Left renal pelvis (tissue), 4 donors: ENCODE results near the gene DNAH8. TPM values are rescaled to one million over a fixed set of nuclear protein-coding genes. Genes with fewer than 3 reads are reported as not detected.
A peak's percentile ranks its signal among the peaks of the same experiment; 100 is the strongest.

Experiments
- DNase-seq, 4 donors: peaks; one replicate each; pipeline ENCODE4 v3.0.0-alpha.2; 2013; ENCODE audit warnings: low read depth in 4 of 4, low spot score in 3 of 4
- polyA plus RNA-seq, 4 donors: library from polyadenylated mRNA; unstranded; fragments of 120-200 nt; gene quantifications; one replicate each; pipeline ENCODE4 v1.2.1, GENCODE V29; 2013; ENCODE audit not compliant: insufficient read length in 4 of 4

Gene DNAH8
- polyA plus RNA-seq, 4 donors = 0.15 to 0.77 (median 0.46) TPM

- no peak for DNase-seq
Observed at GRCh38 chr6:38942442-38942841, 227.3 kb downstream of the DNAH8 start.

GRCh38 chr6:38942965-38943364, 227.9 kb downstream of the DNAH8 start:
- no peak for DNase-seq

DNA sequence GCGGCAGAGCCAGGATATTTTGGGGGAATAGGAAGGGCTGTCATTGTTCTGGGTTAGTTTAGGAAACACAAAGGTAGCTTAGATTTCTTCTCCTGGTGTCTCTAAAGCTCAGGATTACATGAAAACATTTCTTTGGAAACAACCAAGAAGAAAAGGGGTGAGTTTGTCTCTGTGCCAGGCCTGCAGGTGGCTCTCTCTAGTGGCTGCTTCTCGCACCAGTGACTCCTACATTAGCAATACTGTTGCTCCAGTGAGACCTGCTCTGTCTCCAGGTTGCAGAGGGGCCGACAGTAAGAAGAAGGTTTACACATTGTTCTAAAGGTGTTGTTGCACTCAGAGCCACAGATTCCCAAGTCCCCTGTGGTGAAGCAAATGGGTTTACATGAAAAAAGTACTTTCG, 228.9 kb downstream of the DNAH8 start:
- DNase-seq = no peak

GRCh38 chr6:38944655-38945279, 229.7 kb downstream of the DNAH8 start:
- no peak for DNase-seq

DNA sequence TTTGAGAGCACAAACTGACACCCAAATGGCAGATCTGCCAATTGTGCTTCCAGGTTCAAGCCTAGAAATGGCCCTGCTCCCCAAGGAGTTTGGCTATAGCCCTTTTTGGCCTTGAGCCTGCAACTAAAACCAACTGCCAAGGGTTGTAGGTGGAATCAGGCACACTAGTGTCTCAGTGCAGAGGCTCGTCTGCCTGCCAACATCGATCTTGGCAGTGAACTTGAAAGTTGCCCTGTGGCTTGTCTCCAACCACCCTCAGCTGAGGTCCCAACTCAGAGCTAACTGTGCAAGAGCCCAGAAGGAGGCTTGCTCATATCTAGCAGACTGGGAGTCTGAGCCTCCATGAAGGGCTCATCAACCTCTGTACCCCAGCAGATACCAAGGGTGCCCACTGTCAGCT, 240.8 kb downstream of the DNAH8 start:
- DNase-seq = no peak

- no peak for DNase-seq
Observed at GRCh38 chr6:38957426-38957825, 242.3 kb downstream of the DNAH8 start.

DNA sequence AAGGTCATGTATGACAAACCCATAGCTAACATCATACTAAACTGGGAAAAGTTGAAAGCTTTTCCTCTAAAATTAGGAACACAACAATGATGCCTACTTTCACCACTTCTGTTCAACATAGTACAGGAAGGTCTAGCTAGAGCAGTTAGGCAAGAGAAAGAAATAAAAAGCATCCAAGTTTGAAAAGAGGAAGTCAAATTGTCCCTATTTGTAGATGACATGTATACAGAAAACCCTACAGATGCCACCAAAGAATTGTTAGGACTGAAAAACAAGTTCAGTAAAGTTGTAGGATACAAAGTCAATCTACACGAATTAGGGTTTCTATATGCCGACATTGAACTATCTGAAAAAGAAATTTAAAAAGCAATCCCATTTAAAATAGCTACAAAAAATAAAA, 244.0 kb downstream of the DNAH8 start:
- DNase-seq = no peak

DNA sequence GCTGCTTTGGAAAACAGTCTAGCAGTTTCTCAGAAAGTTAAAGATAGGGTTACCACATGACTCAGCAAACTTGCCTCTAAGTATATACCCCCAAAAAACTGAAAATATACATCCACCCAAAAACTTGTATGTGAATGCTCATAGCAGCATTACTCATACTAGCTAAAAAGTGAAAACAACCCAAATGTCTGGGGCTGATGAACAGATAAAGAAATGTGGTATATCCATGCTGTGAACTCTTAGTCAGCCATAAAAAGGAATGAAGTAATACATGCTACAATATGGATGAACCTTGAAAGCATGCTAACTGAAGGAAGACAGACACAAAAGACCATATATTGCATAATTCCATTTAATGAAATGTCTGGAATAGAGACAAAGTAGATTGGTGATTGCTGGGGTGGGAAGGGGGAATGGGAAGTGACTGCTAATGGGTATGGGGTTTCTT, 253.6 kb downstream of the DNAH8 start:
- DNase-seq = no peak

- peak; percentile 7 to 15 (median 11) for DNase-seq
Observed at GRCh38 chr6:38973178-38974057, 258.3 kb downstream of the DNAH8 start.

GRCh38 chr6:38974389-38975151, 259.5 kb downstream of the DNAH8 start:
- DNase-seq = no peak

DNA sequence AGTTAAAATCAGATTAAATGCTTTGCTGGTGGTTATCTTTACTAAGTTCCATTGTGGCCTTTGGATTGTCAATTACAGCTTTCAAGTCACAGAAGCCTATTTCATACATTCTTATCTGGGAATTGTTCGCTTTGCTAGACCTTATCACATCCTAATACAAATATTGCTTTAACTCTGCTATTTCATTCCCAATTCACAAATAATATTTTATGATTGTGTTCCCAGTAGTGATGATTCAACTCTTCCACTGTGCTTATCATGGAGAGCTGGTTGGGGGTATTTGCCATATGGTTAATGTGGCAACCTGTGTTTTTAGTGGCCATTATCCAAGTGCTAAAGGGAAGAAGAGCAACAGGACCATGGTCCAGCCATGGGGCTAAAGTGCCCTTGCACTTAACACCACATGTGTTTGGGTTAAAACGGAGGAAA, 260.5 kb downstream of the DNAH8 start:
- DNase-seq = no peak

GRCh38 chr6:38976051-38976450, 260.9 kb downstream of the DNAH8 start:
- no peak for DNase-seq

- no peak for DNase-seq
Observed at GRCh38 chr6:38976801-38977500, 261.8 kb downstream of the DNAH8 start.

GRCh38 chr6:38978139-38978704, 263.1 kb downstream of the DNAH8 start:
- DNase-seq = no peak

GRCh38 chr6:38982470-38982869, 267.4 kb downstream of the DNAH8 start:
- DNase-seq = no peak

DNA sequence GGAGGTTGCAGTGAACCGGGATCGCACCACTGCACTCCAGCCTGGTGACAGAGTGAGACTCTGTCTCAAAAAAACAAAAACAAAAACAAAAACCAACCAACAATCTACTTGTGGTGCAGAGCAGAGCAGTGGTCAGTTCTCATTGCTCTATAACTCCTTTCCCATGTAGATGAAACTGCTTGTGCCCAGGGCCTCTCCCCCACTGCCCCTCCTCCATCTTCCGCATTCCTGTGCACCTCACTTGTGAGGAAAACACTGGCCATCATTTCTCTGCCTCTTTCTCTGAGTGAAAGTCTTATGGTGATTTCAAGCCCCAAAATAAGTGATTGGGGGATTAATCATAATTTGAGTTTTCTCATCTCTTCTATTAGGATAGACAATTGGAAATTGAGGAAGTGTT, 269.6 kb downstream of the DNAH8 start:
- no peak for DNase-seq

DNA sequence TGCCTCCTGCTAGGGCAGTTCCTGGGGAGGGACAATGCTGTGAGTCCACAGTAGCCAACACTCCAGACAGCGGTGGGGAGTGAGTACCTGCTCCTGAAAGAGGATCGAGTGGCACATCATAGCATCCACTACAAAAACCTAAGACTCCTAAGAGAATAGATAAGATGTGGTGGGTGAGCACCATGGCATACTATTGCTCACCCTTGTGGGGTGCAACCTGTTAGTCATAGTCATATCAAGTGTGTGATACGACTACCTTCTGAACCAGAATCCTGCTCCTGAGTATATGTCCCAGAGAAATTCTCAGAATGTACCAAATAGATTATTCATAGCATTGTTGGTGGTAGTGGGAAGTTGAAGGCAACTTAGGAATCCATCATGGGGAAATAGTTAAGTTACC, 270.7 kb downstream of the DNAH8 start:
- DNase-seq = no peak

GRCh38 chr6:38987503-38987902, 272.4 kb downstream of the DNAH8 start:
- no peak for DNase-seq

DNA sequence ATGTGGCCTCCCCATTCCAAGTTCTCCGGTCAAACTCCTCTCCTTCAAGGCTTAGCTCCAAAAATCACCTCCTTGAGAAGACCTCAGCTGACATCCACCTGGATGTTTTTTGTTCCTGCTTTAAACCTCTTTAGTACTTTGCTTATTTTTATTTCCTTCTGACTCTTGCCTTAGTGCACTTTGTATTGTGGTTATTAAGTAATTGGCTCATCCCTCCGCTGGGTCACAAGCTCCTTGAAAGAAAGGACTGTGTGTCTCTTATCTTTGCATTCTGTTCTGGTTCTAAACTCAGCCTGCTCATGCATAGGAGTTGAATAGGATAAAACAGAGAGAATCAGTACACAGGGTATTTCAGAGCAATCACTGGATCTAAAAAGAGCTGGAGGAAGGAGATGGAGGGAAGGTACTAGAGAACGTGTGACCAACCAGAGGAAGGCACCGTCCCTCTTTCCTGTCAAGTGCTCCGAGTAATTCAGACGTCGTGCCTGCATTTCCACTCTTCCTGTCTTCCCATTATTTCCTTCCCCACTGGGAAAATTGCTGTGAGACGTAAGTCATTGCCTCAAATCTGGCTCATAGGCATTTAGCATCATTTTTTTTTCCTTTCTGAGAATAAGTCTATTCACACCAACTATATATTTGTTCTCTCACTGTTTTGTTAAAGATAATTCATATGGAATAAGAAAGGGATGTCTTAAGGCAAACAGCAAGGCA, 273.8 kb downstream of the DNAH8 start:
- no peak for DNase-seq

DNA sequence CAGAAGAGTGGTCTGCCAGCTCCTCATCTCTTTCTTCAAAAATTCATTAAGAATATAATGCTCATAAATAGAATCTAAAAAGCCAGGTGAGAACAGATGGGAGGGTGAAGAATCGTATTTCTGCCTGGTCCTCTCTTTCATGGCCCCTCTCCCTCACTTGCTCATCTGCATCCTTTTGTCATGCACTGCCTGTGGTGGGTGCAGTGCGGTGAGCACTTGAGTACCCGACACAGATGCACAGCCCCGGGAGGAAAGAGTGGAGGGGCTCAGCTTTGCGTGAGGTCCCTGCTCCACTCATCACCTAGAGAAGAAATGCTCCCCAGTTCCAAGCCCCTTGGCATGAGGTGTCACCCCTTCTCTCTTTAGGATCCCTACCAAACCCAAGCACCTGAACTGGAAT, 275.4 kb downstream of the DNAH8 start:
- no peak for DNase-seq
